SU-DHL-6 (cell line): ENCODE results near the gene BLTP2.

Experiments used
- H2AFZ ChIP-seq: fragments of 200-600 bp; sonication (generic); 2 replicates; pipeline ENCODE4 v1.6.1; 2014; ENCODE audit warnings: low read depth, mild to moderate bottlenecking, moderate library complexity, mixed read lengths, antibody characterized with exemption, low read length; ENCODE audit not compliant: severe bottlenecking
- H3F3A ChIP-seq: fragments of 200-600 bp; shearing (Covaris generic); 2 replicates; pipeline ENCODE4 v1.6.0; 2016; ENCODE audit warnings: antibody characterized with exemption, mild to moderate bottlenecking; ENCODE audit not compliant: insufficient read depth
- H3K27ac ChIP-seq: fragments of 200-600 bp; sonication (generic); 2 replicates; pipeline ENCODE4 v1.5.1; 2016; ENCODE audit warnings: low read depth, mild to moderate bottlenecking, low read length, moderate library complexity, mixed read lengths
- H3K27me3 ChIP-seq: fragments of 200-600 bp; sonication (generic), shearing (Covaris generic); 2 replicates; pipeline ENCODE4 v1.6.0; 2014; ENCODE audit warnings: mild to moderate bottlenecking, low read length
- H3K36me3 ChIP-seq: fragments of 200-600 bp; sonication (generic); 2 replicates; pipeline ENCODE4 v1.6.1; 2014; ENCODE audit warnings: mild to moderate bottlenecking, low read length, mixed read lengths
- H3K4me2 ChIP-seq: fragments of 300-600, 200-600 bp; shearing (Covaris generic), sonication (generic); 2 replicates; pipeline ENCODE4 v1.6.0; 2014; ENCODE audit warnings: low read length, low read depth, mild to moderate bottlenecking; ENCODE audit not compliant: poor library complexity, severe bottlenecking
- H3K4me3 ChIP-seq: fragments of 200-600 bp; sonication (generic); 2 replicates; pipeline ENCODE4 v1.5.1; 2014; ENCODE audit warnings: antibody characterized with exemption, low read length, mild to moderate bottlenecking, mixed read lengths; ENCODE audit not compliant: insufficient read depth, poor library complexity, severe bottlenecking
- H3K79me2 ChIP-seq: fragments of 200-600 bp; sonication (generic); 2 replicates; pipeline ENCODE4 v1.6.1; 2014; ENCODE audit warnings: mild to moderate bottlenecking, low read length, moderate library complexity; ENCODE audit not compliant: insufficient read depth
- H3K9ac ChIP-seq: fragments of 200-600 bp; sonication (generic); 2 replicates; pipeline ENCODE4 v1.7.0; 2014; ENCODE audit warnings: mild to moderate bottlenecking, low read length
- H3K9me2 ChIP-seq: fragments of 200-600 bp; sonication (generic); replicated peaks from 2 replicates; pipeline ENCODE4 v1.6.1; 2014; ENCODE audit warnings: low read length; ENCODE audit not compliant: insufficient read depth
- H3K9me3 ChIP-seq: fragments of 200-600 bp; sonication (generic); 2 replicates; pipeline ENCODE4 v1.6.1; 2014; ENCODE audit warnings: low read length, mixed read lengths; ENCODE audit not compliant: insufficient read depth
- H4K20me1 ChIP-seq: fragments of 200-600 bp; sonication (generic); 2 replicates; pipeline ENCODE4 v1.6.1; 2014; ENCODE audit warnings: low read depth, mild to moderate bottlenecking, antibody characterized with exemption, low read length, moderate library complexity, mixed read lengths
- EZH2phosphoT487 ChIP-seq: fragments of 200-600 bp; sonication (generic), shearing (Covaris generic); conservative IDR thresholded peaks from 2 replicates; pipeline ENCODE4 v1.6.1; 2018; ENCODE audit warnings: mild to moderate bottlenecking, antibody characterized with exemption, low read length, moderate library complexity, mixed read lengths
- TF ChIP-seq, protein P1 (sequence below): fragments of 200-600 bp; sonication (generic); IDR thresholded peaks from one replicate; pipeline ENCODE4 v1.5.1; 2017; ENCODE audit warnings: antibody characterized with exemption, mild to moderate bottlenecking, low read length, moderate library complexity; ENCODE audit not compliant: insufficient read depth, poor library complexity, severe bottlenecking

BLTP2 gene

DNA sequence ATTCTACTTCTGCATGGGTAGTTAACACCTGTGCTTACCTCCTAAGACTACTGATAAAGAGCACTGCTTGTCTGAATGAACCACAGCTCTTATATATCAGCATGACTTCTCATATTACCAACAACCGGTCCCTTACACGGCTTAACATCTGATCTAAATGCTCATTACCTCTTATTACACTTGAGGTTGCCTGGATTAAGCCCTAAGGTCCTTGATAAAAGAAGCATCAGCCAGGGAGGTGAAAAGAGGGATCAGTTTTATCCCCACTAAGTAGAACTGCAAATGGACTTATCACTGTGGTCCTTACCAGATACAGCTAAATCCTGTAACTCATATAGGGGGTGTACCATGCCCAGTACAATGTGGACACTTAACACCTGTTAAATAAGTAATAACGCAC is 22.8 kb downstream of the BLTP2 start:
- H3K27me3 ChIP-seq, result no peaks in the 10 kb centered on the region
- no peak overlapping the region for H3K4me3 ChIP-seq
- H4K20me1 ChIP-seq, result no peaks in the 10 kb centered on the region
- TF ChIP-seq, protein P1, sequence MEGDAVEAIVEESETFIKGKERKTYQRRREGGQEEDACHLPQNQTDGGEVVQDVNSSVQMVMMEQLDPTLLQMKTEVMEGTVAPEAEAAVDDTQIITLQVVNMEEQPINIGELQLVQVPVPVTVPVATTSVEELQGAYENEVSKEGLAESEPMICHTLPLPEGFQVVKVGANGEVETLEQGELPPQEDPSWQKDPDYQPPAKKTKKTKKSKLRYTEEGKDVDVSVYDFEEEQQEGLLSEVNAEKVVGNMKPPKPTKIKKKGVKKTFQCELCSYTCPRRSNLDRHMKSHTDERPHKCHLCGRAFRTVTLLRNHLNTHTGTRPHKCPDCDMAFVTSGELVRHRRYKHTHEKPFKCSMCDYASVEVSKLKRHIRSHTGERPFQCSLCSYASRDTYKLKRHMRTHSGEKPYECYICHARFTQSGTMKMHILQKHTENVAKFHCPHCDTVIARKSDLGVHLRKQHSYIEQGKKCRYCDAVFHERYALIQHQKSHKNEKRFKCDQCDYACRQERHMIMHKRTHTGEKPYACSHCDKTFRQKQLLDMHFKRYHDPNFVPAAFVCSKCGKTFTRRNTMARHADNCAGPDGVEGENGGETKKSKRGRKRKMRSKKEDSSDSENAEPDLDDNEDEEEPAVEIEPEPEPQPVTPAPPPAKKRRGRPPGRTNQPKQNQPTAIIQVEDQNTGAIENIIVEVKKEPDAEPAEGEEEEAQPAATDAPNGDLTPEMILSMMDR, result no peak
- TF ChIP-seq EZH2phosphoT487, result no peak
- no peaks in the 10 kb centered on the region for H3K9me2 ChIP-seq
- H3K36me3 ChIP-seq, result peaks cover 50% of the 10 kb centered on the region
- no peak overlapping the region for H3K9ac ChIP-seq
- no peak overlapping the region for H3K27ac ChIP-seq
- H3K9me3 ChIP-seq, result no peaks in the 10 kb centered on the region
- H3K79me2 ChIP-seq, result no peaks in the 10 kb centered on the region; the same call in 1 of the 2 replicates
- no peak overlapping the region for H3K4me2 ChIP-seq
- no peak overlapping the region for H2AFZ ChIP-seq
- no peaks in the 10 kb centered on the region for H3F3A ChIP-seq

DNA sequence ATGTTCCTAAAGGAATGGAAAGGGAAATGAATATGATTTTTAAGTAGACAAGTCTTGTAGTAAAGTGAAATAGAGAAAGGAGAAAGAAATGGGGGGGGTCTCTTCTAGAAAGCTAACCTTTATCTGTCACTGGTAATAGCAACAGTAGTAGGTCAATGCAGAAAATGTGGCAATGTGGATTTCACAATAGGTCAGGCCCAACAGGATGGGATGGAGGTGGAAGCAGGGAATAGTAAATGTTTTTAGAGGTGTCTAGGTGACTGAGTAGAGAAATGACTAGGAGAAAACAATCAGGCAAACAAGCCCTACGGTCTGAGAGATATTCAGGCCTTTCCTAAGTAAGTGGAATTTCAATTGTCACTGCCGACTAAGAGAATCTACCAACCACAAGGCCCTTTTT is 24.9 kb downstream of the BLTP2 start:
- Histone ChIP-seq H3K4me2 (no peak overlapping the region), H3K79me2 (no peaks in the 10 kb centered on the region; the same call in 1 of the 2 replicates), H3K27ac (no peak overlapping the region), H2AFZ (no peak overlapping the region), H3K27me3 (no peaks in the 10 kb centered on the region), H3K36me3 (peaks cover 60% of the 10 kb centered on the region), H3K9me2 (no peaks in the 10 kb centered on the region), H3F3A (no peaks in the 10 kb centered on the region), H3K9me3 (no peaks in the 10 kb centered on the region), H4K20me1 (no peaks in the 10 kb centered on the region), H3K9ac (no peak overlapping the region), H3K4me3 (no peak overlapping the region)
- TF ChIP-seq, protein P1, result no peak
- no peak for TF ChIP-seq EZH2phosphoT487

DNA sequence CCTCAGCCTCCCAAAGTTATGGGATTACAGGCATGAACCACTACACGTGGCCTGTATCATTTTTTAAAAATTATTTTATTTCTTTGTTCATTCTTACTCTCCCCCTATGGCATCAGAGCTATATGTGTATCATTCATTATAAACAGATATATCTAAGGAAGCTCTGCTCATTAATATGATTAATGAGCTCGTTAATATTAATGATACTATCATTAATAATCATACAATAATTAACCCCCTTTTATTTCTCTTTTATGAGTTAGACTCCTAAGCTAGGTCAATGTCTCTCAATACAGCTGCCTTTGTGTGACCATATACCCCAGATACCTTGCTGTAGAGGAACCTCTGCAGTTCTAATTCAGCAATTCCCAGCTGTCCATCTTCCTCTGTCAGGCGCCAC is 26.5 kb downstream of the BLTP2 start:
- Histone ChIP-seq H3K9me3 (no peaks in the 10 kb centered on the region), H3K9ac (no peak overlapping the region), H3K4me2 (no peak overlapping the region), H2AFZ (no peak overlapping the region), H4K20me1 (no peaks in the 10 kb centered on the region), H3K36me3 (peaks cover 63% of the 10 kb centered on the region), H3K27me3 (no peaks in the 10 kb centered on the region), H3K79me2 (no peaks in the 10 kb centered on the region), H3K9me2 (no peaks in the 10 kb centered on the region), H3K4me3 (no peak overlapping the region), H3F3A (no peaks in the 10 kb centered on the region), H3K27ac (no peak overlapping the region)
- no peak for TF ChIP-seq EZH2phosphoT487
- TF ChIP-seq, protein P1, result no peak

DNA sequence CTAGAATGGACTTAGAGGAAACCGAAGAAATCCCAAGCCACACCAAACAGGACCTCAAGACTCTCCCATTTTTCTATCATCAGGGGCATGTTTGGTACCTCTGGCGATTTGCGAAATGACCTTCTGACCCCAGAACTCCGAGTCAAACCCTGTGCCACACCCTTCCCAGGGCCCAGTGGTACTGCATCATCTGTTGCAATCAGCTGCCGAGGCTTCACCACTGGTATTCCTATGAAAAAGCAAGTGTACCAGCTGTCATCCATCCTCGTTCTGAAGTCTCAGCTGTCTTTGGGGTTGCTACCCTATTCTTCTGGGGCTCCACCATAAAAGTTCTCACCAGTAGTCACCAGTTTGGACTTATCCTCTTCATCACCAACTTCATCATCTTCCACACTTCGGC is 28.7 kb downstream of the BLTP2 start:
- no peaks in the 10 kb centered on the region for H3F3A ChIP-seq
- no peak overlapping the region for H2AFZ ChIP-seq
- TF ChIP-seq EZH2phosphoT487, result no peak
- TF ChIP-seq, protein P1, result no peak
- H3K4me3 ChIP-seq, result no peak overlapping the region
- no peaks in the 10 kb centered on the region for H3K9me2 ChIP-seq
- no peak overlapping the region for H3K9ac ChIP-seq
- H4K20me1 ChIP-seq, result no peaks in the 10 kb centered on the region
- H3K4me2 ChIP-seq, result no peak overlapping the region
- no peaks in the 10 kb centered on the region for H3K79me2 ChIP-seq
- no peaks in the 10 kb centered on the region for H3K27me3 ChIP-seq
- H3K27ac ChIP-seq, result no peak overlapping the region
- H3K36me3 ChIP-seq, result peaks cover 53% of the 10 kb centered on the region
- no peaks in the 10 kb centered on the region for H3K9me3 ChIP-seq
